T-helper 2 cell treated with Interferon-gamma antibody and Interleukin-4, amounts not matched to agents 5 μg/mL and 100 μg/mL, for 36 hours (primary cell): ENCODE measurements around the gene PLAAT4.

Source experiments
- DNase-seq: peaks from one replicate; pipeline ENCODE4 v3.0.0; 2021; ENCODE audit warnings: low spot score
- H3K27ac Mint-ChIP-seq: one replicate; pipeline ENCODE4 v1.8.0; 2021; ENCODE audit warnings: mild to moderate bottlenecking, mixed read lengths
- H3K27me3 Mint-ChIP-seq: one replicate; pipeline ENCODE4 v1.8.0; 2021; ENCODE audit warnings: low read depth, mixed read lengths
- H3K36me3 Mint-ChIP-seq: one replicate; pipeline ENCODE4 v1.8.0; 2021; ENCODE audit warnings: low read depth, mixed read lengths
- H3K4me1 Mint-ChIP-seq: one replicate; pipeline ENCODE4 v1.8.0; 2021; ENCODE audit warnings: low read depth, mixed read lengths
- H3K4me3 Mint-ChIP-seq: one replicate; pipeline ENCODE4 v1.8.0; 2022; ENCODE audit warnings: mild to moderate bottlenecking, moderate library complexity, mixed read lengths
- H3K9me3 Mint-ChIP-seq: one replicate; pipeline ENCODE4 v1.8.0; 2021; ENCODE audit warnings: mixed read lengths

The PLAAT4 gene

GRCh38 chr11:63536669-63537292 is at the start of gene PLAAT4:
TSS of gene PLAAT4 (plus strand) at chr11:63536808. CDS start at chr11:63536869, 61 bp downstream.
- Mint-ChIP-seq H3K4me3 (peak within 1 kb of the TSS; percentile 96), H3K36me3 (peaks cover 17% of the 10 kb centered on the region), H3K4me1 (peaks cover 56% of the 10 kb centered on the region), H3K9me3 (no peaks in the 10 kb centered on the region), H3K27me3 (peaks cover 2% of the 10 kb centered on the region), H3K27ac (peak within 1 kb of the TSS; percentile 84)
- DNase-seq = peak; percentile 25

DNA sequence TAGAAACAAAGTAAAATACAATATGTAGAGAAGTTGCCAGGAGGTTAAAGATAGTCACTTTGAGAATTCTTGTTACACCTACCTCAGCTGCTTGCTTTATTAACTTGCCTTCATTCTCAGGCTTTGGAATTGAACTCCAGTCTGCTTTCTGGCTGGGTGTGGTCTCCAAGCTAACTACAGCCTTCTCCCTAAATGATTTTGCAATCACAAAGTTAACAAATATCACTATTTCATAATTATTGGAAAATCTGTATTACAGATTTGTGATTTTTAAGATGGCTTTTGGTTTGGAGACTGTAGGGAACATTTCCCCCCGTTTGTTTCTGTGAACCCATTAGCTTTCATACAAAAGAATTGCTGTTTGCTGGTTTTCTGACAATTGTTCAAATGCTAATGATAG is 47.8 kb upstream of the PLAAT4 start:
- H3K36me3 Mint-ChIP-seq = peaks cover 4% of the 10 kb centered on the region
- H3K27ac Mint-ChIP-seq = no peak overlapping the region
- H3K4me3 Mint-ChIP-seq = no peak overlapping the region
- no peak for DNase-seq
- peaks cover 87% of the 10 kb centered on the region for H3K27me3 Mint-ChIP-seq
- H3K4me1 Mint-ChIP-seq = peaks cover 19% of the 10 kb centered on the region
- peaks cover 26% of the 10 kb centered on the region for H3K9me3 Mint-ChIP-seq

- Mint-ChIP-seq H3K9me3 (peaks cover 20% of the 10 kb centered on the region), H3K27ac (no peak overlapping the region), H3K4me3 (peak overlapping the region; percentile 65), H3K27me3 (peaks cover 86% of the 10 kb centered on the region), H3K36me3 (peaks cover 4% of the 10 kb centered on the region), H3K4me1 (peaks cover 19% of the 10 kb centered on the region)
- no peak for DNase-seq
Observed at GRCh38 chr11:63489879-63490278, 46.7 kb upstream of the PLAAT4 start.

DNA sequence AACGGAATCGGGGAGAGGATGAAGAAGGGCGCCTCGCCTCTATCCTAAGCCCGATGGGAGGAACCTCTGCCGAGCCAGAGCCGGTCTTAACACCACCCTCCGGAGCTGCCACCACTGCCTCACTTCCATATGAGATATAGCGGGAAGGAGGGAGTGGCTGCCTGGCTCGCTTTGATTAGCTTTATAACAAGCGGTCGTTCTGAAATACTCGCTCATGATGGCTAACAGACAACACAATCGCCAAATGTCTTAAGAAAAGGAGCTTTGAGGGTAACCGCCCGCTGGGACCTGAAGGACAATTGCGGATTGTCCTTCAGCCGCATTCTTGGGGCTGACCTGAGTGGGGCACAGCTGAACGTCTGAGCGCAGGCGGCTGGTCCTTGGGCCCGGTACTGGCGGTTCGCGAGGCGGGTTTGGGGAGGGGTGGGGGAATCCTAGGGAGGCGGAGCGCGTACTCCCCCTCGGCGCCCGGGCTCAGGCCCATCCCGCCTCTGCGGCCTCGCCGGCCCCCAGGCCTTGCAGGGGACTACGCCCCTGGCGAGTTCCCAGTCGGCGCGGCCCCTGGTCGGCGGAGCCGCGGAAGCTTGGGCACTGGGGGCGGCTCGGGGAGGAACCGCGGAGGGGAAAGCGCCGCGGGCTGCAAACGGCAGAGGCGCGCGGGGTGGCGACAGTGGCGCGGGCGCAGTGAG is 45.9 kb upstream of the PLAAT4 start, which contains the start of gene PLAAT5:
TSS of gene PLAAT5 (minus strand) at position 617 of the 689 bp plus-strand sequence. CDS start at position 484, 133 bp downstream.
- Mint-ChIP-seq H3K27ac (peak within 1 kb of the TSS; percentile 77), H3K9me3 (peaks cover 12% of the 10 kb centered on the region), H3K36me3 (peaks cover 2% of the 10 kb centered on the region), H3K27me3 (peaks cover 86% of the 10 kb centered on the region), H3K4me3 (peak within 1 kb of the TSS; percentile 90), H3K4me1 (peaks cover 19% of the 10 kb centered on the region)
- peak; percentile 13 for DNase-seq

DNA sequence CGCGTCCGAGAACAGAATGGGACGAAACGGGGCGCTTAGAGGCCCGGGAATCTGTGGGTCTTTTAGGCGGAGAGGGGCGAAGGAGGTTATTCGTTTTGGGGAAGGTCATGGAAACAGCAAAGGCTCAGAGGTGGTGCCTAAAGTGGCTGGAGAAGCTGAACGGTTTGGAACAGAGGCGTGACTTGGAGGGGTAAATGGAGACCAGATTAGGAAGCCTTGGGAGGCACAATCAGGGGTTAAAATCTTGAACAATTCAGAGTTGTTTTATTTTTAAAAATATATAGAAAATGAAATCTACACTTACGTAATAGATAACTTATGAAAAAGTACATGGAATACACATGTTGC is 45.4 kb upstream of the PLAAT4 start:
- Mint-ChIP-seq H3K27me3 (peaks cover 83% of the 10 kb centered on the region), H3K36me3 (peaks cover 2% of the 10 kb centered on the region), H3K4me1 (peaks cover 19% of the 10 kb centered on the region), H3K4me3 (peak overlapping the region; percentile 90), H3K9me3 (peaks cover 7% of the 10 kb centered on the region), H3K27ac (peak overlapping the region; percentile 77)
- DNase-seq = no peak

DNA sequence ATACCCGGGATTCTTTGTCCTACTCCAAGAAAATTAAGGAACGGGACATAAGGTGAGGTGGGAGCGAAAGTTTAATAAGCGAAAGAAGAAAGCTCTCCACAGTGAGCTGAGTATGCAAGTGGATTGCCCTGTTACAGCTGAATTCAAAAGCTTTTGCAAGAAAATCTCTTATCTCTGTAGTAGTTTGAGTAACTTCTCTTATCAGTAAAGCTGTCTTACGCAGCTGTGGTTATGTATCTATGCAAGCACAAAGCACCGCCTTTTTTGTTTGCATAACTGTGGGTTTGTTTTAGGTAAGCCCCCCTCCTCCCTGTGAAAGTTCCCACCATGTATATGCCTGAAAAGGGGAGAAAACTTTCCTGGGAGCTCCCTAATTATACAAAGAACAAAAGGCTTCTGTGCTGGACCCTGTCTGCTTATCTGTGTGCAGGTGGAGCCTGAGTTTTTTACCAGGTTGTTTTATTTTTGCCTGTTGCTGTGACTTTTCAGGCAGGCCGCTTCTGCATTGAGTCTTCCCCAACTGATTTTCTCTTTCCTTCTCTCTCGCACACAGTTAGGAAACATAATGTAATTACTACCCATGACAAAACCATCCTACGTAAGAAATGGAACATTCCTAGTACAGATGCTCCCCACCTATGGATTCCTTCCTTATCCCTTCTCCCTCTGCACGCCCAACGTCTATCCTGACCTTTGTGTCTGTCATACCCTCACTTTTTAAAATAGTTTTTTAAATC is 44.8 kb upstream of the PLAAT4 start:
- peaks cover 2% of the 10 kb centered on the region for H3K36me3 Mint-ChIP-seq
- H3K27me3 Mint-ChIP-seq = peaks cover 84% of the 10 kb centered on the region
- DNase-seq = peak; percentile 38
- peak overlapping the region; percentile 90 for H3K4me3 Mint-ChIP-seq
- H3K27ac Mint-ChIP-seq = peak overlapping the region; percentile 60
- peaks cover 19% of the 10 kb centered on the region for H3K4me1 Mint-ChIP-seq
- peaks cover 4% of the 10 kb centered on the region for H3K9me3 Mint-ChIP-seq

- H3K4me3 Mint-ChIP-seq = no peak overlapping the region
- H3K27ac Mint-ChIP-seq = no peak overlapping the region
- H3K9me3 Mint-ChIP-seq = peaks cover 11% of the 10 kb centered on the region
- peaks cover 84% of the 10 kb centered on the region for H3K27me3 Mint-ChIP-seq
- peaks cover 19% of the 10 kb centered on the region for H3K4me1 Mint-ChIP-seq
- DNase-seq = no peak
- peaks cover 4% of the 10 kb centered on the region for H3K36me3 Mint-ChIP-seq
Observed at GRCh38 chr11:63492441-63492840, 44.2 kb upstream of the PLAAT4 start.

GRCh38 chr11:63493127-63493526 is 43.5 kb upstream of the PLAAT4 start:
- peaks cover 83% of the 10 kb centered on the region for H3K27me3 Mint-ChIP-seq

DNA sequence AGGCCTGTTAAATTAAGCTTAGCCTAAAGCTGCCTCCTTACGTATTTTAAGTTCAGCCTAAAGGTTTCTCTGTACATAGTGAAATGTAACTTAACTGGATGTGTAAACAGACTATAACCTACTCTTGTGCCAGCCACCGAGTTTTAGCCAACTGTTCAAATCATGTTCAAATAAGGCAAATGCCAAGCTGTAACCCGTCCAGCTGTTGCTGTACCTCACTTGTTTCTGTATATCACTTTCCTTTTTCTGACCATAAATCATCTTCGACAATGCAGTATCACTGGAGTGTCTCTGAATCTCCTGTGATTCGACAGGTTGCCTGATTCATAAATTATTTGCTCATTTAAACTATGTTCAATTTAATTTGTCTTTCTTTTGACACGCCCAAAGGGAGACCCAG is 41.6 kb upstream of the PLAAT4 start:
- Mint-ChIP-seq H3K27me3 (peaks cover 72% of the 10 kb centered on the region), H3K4me3 (no peak overlapping the region), H3K36me3 (peaks cover 3% of the 10 kb centered on the region), H3K9me3 (peaks cover 30% of the 10 kb centered on the region), H3K4me1 (peaks cover 12% of the 10 kb centered on the region), H3K27ac (no peak overlapping the region)
- no peak for DNase-seq

More at GRCh38 chr11:63493127-63493526, 43.5 kb upstream of the PLAAT4 start:
- no peak for DNase-seq
- Mint-ChIP-seq H3K9me3 (peaks cover 16% of the 10 kb centered on the region), H3K36me3 (peaks cover 5% of the 10 kb centered on the region), H3K4me3 (no peak overlapping the region), H3K27ac (no peak overlapping the region), H3K4me1 (peaks cover 19% of the 10 kb centered on the region)

GRCh38 chr11:63499874-63500273 is 36.7 kb upstream of the PLAAT4 start:
- Mint-ChIP-seq H3K27me3 (peaks cover 38% of the 10 kb centered on the region), H3K27ac (no peak overlapping the region), H3K36me3 (peaks cover 5% of the 10 kb centered on the region), H3K9me3 (peaks cover 45% of the 10 kb centered on the region), H3K4me1 (peaks cover 5% of the 10 kb centered on the region), H3K4me3 (no peak overlapping the region)
- DNase-seq = no peak

- no peak overlapping the region for H3K4me3 Mint-ChIP-seq
- H3K9me3 Mint-ChIP-seq = peaks cover 45% of the 10 kb centered on the region
- H3K27ac Mint-ChIP-seq = no peak overlapping the region
- no peak for DNase-seq
- H3K4me1 Mint-ChIP-seq = peaks cover 11% of the 10 kb centered on the region
- peaks cover 28% of the 10 kb centered on the region for H3K27me3 Mint-ChIP-seq
- peaks cover 5% of the 10 kb centered on the region for H3K36me3 Mint-ChIP-seq
Observed at GRCh38 chr11:63501236-63501635, 35.4 kb upstream of the PLAAT4 start.

GRCh38 chr11:63502252-63502820 is 34.3 kb upstream of the PLAAT4 start:
- Mint-ChIP-seq H3K4me1 (peaks cover 17% of the 10 kb centered on the region), H3K27me3 (peaks cover 18% of the 10 kb centered on the region), H3K27ac (no peak overlapping the region), H3K9me3 (peaks cover 39% of the 10 kb centered on the region), H3K36me3 (peaks cover 5% of the 10 kb centered on the region), H3K4me3 (no peak overlapping the region)
- no peak for DNase-seq

- peaks cover 2% of the 10 kb centered on the region for H3K36me3 Mint-ChIP-seq
- H3K9me3 Mint-ChIP-seq = peaks cover 32% of the 10 kb centered on the region
- H3K4me1 Mint-ChIP-seq = peaks cover 19% of the 10 kb centered on the region
- peaks cover 8% of the 10 kb centered on the region for H3K27me3 Mint-ChIP-seq
- H3K4me3 Mint-ChIP-seq = no peak overlapping the region
- H3K27ac Mint-ChIP-seq = no peak overlapping the region
- DNase-seq = no peak
Observed at GRCh38 chr11:63503492-63503891, 33.1 kb upstream of the PLAAT4 start.

DNA sequence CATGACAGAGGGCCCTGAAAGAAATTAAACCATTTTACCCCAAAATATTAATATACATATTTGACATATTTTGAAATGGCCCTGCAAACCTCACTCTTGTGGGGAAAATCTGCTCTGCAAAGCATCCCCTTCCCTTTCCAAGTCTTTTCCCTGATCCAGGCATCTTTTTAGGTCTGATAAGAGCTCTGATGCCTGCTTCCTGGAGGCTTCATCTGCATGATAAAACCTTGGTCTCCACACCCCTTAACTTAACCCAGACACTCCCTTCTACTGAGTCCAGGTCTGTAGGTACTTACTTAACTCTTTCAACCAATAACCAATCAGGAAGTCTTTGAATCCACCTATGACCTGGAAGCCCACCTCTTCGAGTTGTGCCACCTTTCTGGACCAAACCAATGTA is 32.6 kb upstream of the PLAAT4 start:
- H3K4me1 Mint-ChIP-seq = peaks cover 19% of the 10 kb centered on the region
- DNase-seq = no peak
- H3K27me3 Mint-ChIP-seq = peaks cover 4% of the 10 kb centered on the region
- H3K27ac Mint-ChIP-seq = no peak overlapping the region
- H3K9me3 Mint-ChIP-seq = peaks cover 28% of the 10 kb centered on the region
- H3K4me3 Mint-ChIP-seq = no peak overlapping the region
- H3K36me3 Mint-ChIP-seq = peaks cover 2% of the 10 kb centered on the region
